K562 (cell line): Measurements from ENCODE around the gene ZNF407.

Experiments used
- GTF2E2 ChIP-seq: fragments of 200-800 bp; sonication (Bioruptor generic); IDR thresholded peaks from 2 replicates; pipeline ENCODE4 v1.6.1; 2016; ENCODE audit warnings: missing genetic modification characterization, missing compliant biosample characterization
- KLF16 ChIP-seq: IDR thresholded peaks from 2 replicates; pipeline ENCODE4 v1.6.1; 2016; ENCODE audit warnings: antibody characterized with exemption
- MTA3 ChIP-seq: fragments of 450-650 bp; formaldehyde crosslinking; IDR thresholded peaks from 2 replicates; pipeline ENCODE4 v1.6.1; 2017; ENCODE audit warnings: mild to moderate bottlenecking, borderline replicate concordance
- POLR2AphosphoS2 ChIP-seq: IDR thresholded peaks from 2 replicates; pipeline ENCODE4 v1.6.1; 2012; ENCODE audit warnings: low read length, improper control_type of control experiment
- PYGO2 ChIP-seq: fragments of 450-650 bp; IDR thresholded peaks from 2 replicates; pipeline ENCODE4 v1.6.1; 2016; ENCODE audit warnings: mild to moderate bottlenecking, missing genetic modification characterization, moderate library complexity, missing compliant biosample characterization
- YY1 ChIP-seq, 3 experiments: IDR thresholded peaks; 2 replicates each; pipeline ENCODE4 v1.6.1; 2011; ENCODE audit warnings: low read length in 2 of 3, mild to moderate bottlenecking in 2 of 3, moderate library complexity in 2 of 3, borderline replicate concordance in 1 of 3, control low read depth in 1 of 3, low read depth in 1 of 3; ENCODE audit not compliant: insufficient read depth in 3 of 3, insufficient replicate concordance in 2 of 3, control insufficient read depth in 1 of 3, insufficient read length in 1 of 3; ENCODE audit errors: extremely low read depth in 1 of 3
- ZC3H11A ChIP-seq: IDR thresholded peaks from 2 replicates; pipeline ENCODE4 v1.6.1; 2012; ENCODE audit warnings: low read depth, low read length, improper control_type of control experiment
- ZNF165 ChIP-seq: fragments of 250-450 bp; sonication (Bioruptor Pico); IDR thresholded peaks from 2 replicates; pipeline ENCODE4 v1.4.0; 2020; ENCODE audit warnings: borderline replicate concordance
- TF ChIP-seq, protein P1 (sequence below): sonication (generic); formaldehyde crosslinking; IDR thresholded peaks from 2 replicates; pipeline ENCODE4 v1.8.1; 2023; ENCODE audit warnings: mild to moderate bottlenecking, missing genetic modification reagents, moderate library complexity
- TF ChIP-seq, protein P2 (sequence below), 3 experiments: IDR thresholded peaks in 2 of 3; conservative IDR thresholded peaks in 1 of 3; 2 replicates each; pipeline ENCODE4 v1.5.1; 2011 to 2012; ENCODE audit warnings: low read length in 3 of 3, mild to moderate bottlenecking in 3 of 3, control low read depth in 2 of 3, improper control_type of control experiment in 1 of 3, inconsistent platforms in 1 of 3, low read depth in 1 of 3, mixed read lengths in 1 of 3, moderate library complexity in 1 of 3; ENCODE audit not compliant: insufficient read depth in 2 of 3
- TF ChIP-seq, protein P3 (sequence below): fragments of 450-650 bp; IDR thresholded peaks from 2 replicates; pipeline ENCODE4 v1.6.1; 2016; ENCODE audit warnings: low read depth, mild to moderate bottlenecking, moderate library complexity
- TF ChIP-seq, protein P4 (sequence below): sonication (generic); formaldehyde crosslinking; IDR thresholded peaks from 2 replicates; pipeline ENCODE4 v1.9.0; 2022; ENCODE audit warnings: mild to moderate bottlenecking, missing genetic modification reagents

DNA sequence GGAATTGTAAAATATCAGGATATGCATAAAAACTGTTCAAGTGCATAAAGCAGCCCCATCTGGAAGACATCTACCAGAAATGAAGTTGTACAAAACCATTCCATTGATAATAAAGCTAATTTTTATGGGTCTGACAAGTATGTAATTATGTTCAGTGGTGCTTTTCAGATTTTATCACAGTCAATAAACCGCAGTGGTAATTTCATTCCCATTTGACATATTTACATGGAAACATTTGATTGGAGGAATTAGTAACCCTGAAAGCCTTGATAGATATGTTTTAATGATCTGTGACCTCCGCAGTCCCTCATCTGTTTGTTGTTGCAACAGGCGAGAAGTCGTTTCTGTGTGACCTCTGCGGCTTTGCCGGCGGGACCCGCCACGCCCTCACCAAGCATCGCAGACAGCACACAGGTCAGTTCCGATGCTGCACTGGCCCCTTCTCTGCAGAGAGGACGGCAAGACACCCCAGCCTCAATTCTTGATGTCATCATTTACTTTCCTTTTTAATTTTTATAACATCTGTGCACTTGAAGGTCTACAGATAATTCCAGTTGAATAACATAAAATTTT is 283.1 kb downstream of the ZNF407 start:
- TF ChIP-seq, protein P1, sequence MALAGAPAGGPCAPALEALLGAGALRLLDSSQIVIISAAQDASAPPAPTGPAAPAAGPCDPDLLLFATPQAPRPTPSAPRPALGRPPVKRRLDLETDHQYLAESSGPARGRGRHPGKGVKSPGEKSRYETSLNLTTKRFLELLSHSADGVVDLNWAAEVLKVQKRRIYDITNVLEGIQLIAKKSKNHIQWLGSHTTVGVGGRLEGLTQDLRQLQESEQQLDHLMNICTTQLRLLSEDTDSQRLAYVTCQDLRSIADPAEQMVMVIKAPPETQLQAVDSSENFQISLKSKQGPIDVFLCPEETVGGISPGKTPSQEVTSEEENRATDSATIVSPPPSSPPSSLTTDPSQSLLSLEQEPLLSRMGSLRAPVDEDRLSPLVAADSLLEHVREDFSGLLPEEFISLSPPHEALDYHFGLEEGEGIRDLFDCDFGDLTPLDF = no peak
- TF ChIP-seq GTF2E2 (tag) (no peak), KLF16 (no peak), ZNF165 (CRISPR knock-in tag) (no peak), PYGO2 (tag) (no peak), POLR2AphosphoS2 (no peak), ZC3H11A (no peak), YY1 (IDR thresholded peaks at IDR 0.05; ENCODE audit: borderline replicate concordance in 1 of 3, control insufficient read depth in 1 of 3, extremely low read depth in 1 of 3, insufficient read depth in 3 of 3, insufficient read length in 1 of 3, insufficient replicate concordance in 2 of 3, low read depth in 1 of 3, low read length in 2 of 3) (no peak), MTA3 (no peak)
- TF ChIP-seq, protein P2, sequence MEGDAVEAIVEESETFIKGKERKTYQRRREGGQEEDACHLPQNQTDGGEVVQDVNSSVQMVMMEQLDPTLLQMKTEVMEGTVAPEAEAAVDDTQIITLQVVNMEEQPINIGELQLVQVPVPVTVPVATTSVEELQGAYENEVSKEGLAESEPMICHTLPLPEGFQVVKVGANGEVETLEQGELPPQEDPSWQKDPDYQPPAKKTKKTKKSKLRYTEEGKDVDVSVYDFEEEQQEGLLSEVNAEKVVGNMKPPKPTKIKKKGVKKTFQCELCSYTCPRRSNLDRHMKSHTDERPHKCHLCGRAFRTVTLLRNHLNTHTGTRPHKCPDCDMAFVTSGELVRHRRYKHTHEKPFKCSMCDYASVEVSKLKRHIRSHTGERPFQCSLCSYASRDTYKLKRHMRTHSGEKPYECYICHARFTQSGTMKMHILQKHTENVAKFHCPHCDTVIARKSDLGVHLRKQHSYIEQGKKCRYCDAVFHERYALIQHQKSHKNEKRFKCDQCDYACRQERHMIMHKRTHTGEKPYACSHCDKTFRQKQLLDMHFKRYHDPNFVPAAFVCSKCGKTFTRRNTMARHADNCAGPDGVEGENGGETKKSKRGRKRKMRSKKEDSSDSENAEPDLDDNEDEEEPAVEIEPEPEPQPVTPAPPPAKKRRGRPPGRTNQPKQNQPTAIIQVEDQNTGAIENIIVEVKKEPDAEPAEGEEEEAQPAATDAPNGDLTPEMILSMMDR (IDR thresholded peaks at IDR 0.05 in 2 of 3, conservative IDR thresholded peaks at IDR 0.05 in 1 of 3; ENCODE audit: insufficient read depth in 2 of 3, low read depth in 1 of 3, low read length in 3 of 3) = no peak
- TF ChIP-seq, protein P3, sequence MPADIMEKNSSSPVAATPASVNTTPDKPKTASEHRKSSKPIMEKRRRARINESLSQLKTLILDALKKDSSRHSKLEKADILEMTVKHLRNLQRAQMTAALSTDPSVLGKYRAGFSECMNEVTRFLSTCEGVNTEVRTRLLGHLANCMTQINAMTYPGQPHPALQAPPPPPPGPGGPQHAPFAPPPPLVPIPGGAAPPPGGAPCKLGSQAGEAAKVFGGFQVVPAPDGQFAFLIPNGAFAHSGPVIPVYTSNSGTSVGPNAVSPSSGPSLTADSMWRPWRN = no peak
- TF ChIP-seq, protein P4, sequence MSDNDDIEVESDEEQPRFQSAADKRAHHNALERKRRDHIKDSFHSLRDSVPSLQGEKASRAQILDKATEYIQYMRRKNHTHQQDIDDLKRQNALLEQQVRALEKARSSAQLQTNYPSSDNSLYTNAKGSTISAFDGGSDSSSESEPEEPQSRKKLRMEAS (CRISPR knock-in tag) = no peak
